ENCODE data around the gene ISX. TPM values are rescaled to one million over a fixed set of nuclear protein-coding genes. Genes with fewer than 3 reads are reported as not detected.

ISX gene
- total RNA-seq, 4 donors from 2014 or later = not detected

- no peak for TF ChIP-seq CTCF (IDR thresholded peaks at IDR 0.05; ENCODE audit: low read depth)
Measured at GRCh38 chr22:35053060-35053835, 12.7 kb upstream of the ISX start.

GRCh38 chr22:35054064-35054463 lies 11.9 kb upstream of the ISX start:
- TF ChIP-seq CTCF (IDR thresholded peaks at IDR 0.05; ENCODE audit: low read depth) = no peak

- TF ChIP-seq CTCF (IDR thresholded peaks at IDR 0.05; ENCODE audit: low read depth) = no peak
Measured at GRCh38 chr22:35056486-35056885, 9.5 kb upstream of the ISX start.

- no peak for TF ChIP-seq CTCF (IDR thresholded peaks at IDR 0.05; ENCODE audit: low read depth)
Measured at GRCh38 chr22:35057155-35057554, 8.8 kb upstream of the ISX start.

- TF ChIP-seq CTCF (IDR thresholded peaks at IDR 0.05; ENCODE audit: low read depth) = no peak
Measured at GRCh38 chr22:35059632-35060031, 6.3 kb upstream of the ISX start.

GRCh38 chr22:35064664-35065063 lies 1.3 kb upstream of the ISX start:
- no peak for TF ChIP-seq CTCF (IDR thresholded peaks at IDR 0.05; ENCODE audit: low read depth)

- TF ChIP-seq CTCF (IDR thresholded peaks at IDR 0.05; ENCODE audit: low read depth) = no peak
Measured at GRCh38 chr22:35065183-35065582, 775 bp upstream of the ISX start.

All from subcutaneous adipose tissue (tissue), 4 donors.